GM19468 (cell line): ENCODE results near the gene MCRIP1.

Source experiments
- ATAC-seq: cut with Tn5 transposase; IDR thresholded peaks from one replicate; pipeline ENCODE4 v1.9.1; 2021; ENCODE audit warnings: mild to moderate bottlenecking, moderate library complexity, moderate number of reproducible peaks; ENCODE audit not compliant: unreplicated experiment; ENCODE audit errors: extremely low read depth

The MCRIP1 gene

DNA sequence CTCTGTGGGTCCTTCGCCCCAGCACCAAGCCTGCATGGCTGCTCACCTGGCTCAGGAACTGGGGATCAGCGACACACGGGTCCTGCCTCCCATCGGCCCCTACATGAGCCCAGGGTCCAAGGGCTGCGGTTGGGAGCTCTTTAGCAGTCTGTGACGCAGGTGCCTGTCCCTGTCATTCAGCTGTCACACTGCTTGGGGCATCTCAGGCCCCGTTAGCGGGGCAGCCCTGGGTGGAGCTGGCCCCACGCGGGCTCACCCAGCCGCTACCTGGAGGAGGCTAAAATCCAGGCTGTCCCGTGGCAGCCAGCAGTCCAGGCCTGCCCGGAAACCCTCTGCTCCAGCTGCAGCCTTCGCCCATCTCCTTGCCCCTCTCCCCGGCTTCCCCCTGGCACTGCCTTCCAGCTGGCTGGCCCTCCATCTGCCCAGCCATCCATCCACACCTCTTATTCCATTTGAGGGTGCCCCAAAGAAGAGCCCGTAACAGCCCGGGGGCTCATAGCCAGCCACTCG, 25.8 kb downstream of the MCRIP1 start:
- no peak for ATAC-seq

GRCh38 chr17:81806461-81807209, 26.5 kb downstream of the MCRIP1 start:
- no peak for ATAC-seq

- ATAC-seq: no peak
Observed at GRCh38 chr17:81805707-81806460, 27.2 kb downstream of the MCRIP1 start.

DNA sequence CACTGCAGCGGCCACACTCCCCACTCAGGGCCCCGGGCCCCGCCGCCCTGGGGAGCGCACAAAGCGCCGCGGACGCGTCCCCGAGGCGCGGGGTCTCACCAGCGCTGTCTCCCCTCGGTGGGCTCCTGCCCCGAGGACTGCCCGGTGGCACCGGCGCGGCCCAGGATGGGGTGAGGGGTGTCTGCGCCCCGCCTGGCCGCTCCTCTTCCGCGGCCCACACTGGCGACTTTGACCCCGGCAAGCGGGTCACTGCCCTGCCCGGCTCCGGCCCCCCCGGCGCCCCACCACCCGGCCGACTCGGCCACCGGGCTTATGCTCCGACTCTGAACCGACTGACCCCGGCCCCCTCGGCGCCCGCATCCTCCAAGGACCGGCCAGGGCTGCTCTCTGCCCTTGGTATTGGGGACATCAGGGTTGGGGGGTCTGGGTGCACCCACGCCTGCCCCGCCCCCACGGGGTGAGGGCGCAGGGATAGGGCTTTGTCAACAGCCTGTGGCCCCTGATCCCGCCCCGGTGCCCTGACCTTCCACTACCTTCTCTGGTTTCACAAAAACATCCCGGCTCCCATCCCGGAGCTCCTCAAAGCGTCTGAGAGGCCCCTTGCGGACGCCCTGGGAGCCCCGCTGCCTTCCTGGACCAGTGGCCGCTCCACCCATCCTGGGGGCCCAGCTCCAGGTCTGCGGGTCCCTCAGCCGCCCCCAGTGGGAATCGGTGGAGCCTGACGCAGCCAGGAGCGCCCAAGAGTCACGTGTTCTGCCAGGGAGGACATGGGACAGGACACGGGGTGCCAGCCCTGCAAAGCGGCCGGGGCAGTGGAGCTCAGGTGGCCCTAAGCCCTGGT, 28.3 kb downstream of the MCRIP1 start:
- ATAC-seq: no peak

DNA sequence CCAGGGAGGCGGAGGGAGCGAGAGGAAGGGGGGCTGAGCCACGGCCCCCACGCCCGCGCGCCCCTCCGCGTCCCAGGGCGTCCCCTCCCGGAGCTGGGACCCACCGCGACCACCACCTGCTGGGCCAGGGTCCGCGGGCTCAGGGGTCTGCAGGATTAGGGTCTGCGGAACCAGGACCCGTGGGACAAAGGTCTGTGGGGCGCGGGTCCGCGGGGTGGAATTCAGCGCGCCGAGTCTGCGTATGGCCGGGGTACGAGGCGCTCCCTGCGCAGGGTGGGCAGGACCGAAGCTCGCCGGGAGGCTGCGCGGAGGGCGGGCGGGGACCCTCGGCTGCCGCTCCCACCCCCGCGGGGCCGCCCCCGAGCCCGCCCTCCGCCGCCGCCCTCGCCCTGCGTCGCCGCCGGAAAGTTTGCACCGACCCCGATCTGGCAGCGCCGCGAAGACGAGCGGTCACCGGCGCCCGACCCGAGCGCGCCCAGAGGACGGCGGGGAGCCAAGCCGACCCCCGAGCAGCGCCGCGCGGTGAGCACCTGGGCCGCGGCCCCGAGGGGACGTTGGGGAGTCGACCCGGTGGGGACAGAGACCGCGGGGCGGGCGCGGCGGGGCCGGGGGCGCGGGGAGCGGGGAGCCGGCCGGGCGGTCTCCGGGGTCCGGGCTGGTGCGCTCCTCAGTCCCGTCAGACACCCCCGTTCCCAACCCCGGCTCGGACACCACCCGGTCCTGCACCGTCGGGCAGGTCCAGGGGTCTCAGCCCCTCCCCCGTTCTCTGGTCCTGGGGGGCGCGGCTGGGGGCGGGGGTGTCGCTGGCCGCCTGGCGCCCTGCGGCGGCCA, 29.1 kb downstream of the MCRIP1 start, which contains the start of gene GCGR:
Gene GCGR (plus strand): TSS at position 423 of the 831 bp plus-strand sequence. CDS start 4,869 bp downstream, outside the sequence.
- no peak for ATAC-seq

- no peak for ATAC-seq
Observed at GRCh38 chr17:81802856-81803643, 30.0 kb downstream of the MCRIP1 start.

DNA sequence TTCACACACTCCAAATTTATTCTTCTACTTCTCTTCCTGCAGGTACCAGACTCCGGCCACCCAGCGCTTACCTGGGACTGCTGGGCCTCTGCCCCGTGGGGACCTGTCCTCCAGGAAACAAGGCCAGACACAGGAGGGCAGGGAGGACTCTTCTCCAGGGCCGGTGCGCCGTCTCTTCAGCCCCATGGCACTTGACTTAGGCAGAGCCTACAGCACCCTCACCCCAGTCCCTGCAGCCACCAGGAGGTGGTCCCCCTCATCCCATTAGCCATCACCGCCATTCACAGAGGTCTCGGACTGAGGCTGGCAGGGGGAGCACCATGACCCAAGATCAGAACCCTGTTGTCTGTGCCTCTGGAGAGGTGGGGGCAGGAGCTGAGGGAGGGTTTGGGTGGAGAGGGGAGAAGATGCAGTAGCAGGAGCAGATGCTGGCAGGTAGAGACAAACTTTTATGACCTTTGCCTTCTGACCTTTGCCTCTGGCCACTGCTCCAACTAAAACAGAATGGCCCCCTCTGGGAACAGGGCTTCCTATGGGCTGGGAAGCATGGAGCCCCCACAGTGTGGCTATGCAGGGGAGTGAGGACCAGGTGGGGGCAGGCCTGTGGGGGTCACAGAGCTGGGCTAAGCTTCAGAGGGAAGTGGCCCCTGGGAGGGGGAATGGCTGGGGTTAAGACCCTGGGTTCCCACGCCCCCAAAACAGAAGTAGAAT, 30.9 kb downstream of the MCRIP1 start:
- ATAC-seq: no peak

DNA sequence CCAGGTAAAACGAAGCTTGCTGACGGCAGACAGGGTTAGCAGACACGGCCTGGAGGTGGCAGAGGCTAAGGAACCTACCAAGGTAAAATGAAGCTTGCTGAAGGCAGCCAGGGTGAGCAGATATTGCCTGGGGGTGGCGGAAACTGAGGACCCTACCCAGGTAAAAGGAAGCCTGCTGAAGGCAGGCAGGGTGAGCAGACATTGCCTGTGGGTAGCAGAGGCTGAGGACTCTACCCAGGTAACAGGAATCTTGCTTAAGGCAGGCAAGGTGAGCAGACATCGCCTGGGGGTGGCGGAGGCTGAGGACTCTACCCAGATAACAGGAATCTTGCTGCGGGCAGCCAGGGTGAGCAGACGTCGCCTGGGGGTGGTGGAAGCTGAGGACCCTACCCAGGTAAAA, 31.8 kb downstream of the MCRIP1 start:
- ATAC-seq: no peak

DNA sequence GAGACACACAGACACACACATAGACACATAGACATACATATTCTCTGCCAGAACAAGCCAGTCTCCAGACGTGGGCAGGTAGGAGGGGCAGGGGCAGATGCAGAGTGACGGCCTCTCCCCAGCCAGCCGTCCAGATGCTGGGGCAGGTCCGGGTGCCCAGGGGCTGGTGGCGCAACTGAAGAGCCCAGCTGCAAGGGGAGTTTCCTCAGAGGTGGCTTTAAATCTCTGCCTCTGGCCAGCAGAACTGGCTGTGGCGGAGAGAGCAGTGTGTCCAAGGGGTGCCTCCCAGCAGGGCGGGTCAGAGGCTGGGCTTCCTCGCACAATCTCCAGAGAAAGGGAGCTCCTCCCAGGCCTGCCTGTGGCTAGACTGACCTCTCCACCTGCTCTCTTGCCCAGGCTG, 38.6 kb downstream of the MCRIP1 start:
- ATAC-seq: no peak

DNA sequence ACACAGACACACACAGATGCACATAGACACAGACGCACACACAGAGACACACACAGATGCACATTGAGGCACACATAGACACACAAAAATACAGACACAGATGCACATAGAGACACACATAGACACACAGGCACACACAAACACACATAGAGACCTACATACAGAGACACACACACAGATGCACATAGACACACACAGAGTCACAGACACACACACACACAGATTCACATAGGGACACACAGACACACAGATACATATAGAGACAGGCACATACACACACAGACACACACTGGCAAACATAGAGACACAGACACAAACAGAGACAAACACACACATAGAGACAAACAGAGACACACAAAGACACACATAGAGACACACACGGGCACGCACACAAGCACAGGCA, 39.0 kb downstream of the MCRIP1 start:
- no peak for ATAC-seq

DNA sequence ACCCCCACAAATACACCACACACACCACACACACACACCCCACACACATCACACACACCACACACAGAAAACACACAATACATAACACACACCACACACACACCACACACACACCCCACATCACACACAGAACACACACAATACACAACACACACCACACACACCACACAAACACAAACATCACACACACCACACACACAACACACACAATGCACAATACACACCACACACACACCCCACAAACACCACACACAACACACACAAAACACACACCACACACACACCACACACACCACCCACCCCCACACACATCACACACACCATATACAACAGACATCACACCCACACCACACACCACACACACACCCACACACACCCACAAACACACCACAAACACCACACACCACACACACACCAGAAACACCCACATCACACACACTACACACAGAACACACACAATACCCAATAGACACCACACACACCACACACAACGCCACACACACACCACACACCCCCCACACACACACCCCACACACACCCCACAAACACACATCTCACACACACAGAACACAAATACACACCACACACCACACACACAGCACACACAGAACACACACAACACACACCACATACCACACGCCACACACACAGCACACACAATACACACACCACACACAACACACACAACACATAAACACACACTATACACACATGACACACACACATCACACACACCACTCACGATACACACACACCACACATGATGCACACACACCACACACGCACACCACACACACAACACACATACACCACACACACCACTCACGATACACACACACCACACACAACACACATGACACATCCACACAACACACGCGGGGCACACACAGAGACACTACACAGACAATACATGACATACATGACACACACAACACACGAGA, 40.1 kb downstream of the MCRIP1 start:
- ATAC-seq: no peak
